ENCODE results near the gene RALGAPA2. TPM values are rescaled to one million over a fixed set of nuclear protein-coding genes. Genes with fewer than 3 reads are reported as not detected.

RALGAPA2 gene
- total RNA-seq, 1 donor from 2014 or later, result 15.2 TPM

GRCh38 chr20:20741087-20742045 lies 28.9 kb upstream of the RALGAPA2 start:
- peaks cover 3% of the 10 kb centered on the region for H3K9me3 Mint-ChIP-seq (ENCODE audit: unreplicated experiment)
- DNase-seq (ENCODE audit: extremely low spot score, unreplicated experiment), result no peak
- no peaks in the 10 kb centered on the region for H3K4me1 Mint-ChIP-seq (ENCODE audit: unreplicated experiment)
- H3K27ac Mint-ChIP-seq (ENCODE audit: unreplicated experiment), result no peak overlapping the region
- no peak overlapping the region for H3K4me3 Mint-ChIP-seq (ENCODE audit: unreplicated experiment)
- H3K36me3 Mint-ChIP-seq (ENCODE audit: unreplicated experiment), result no peaks in the 10 kb centered on the region
- peaks cover 36% of the 10 kb centered on the region for H3K27me3 Mint-ChIP-seq (ENCODE audit: unreplicated experiment)
- no peak for TF ChIP-seq CTCF (IDR thresholded peaks at IDR 0.05)

GRCh38 chr20:20740541-20740940 lies 28.1 kb upstream of the RALGAPA2 start:
- no peak for TF ChIP-seq CTCF (IDR thresholded peaks at IDR 0.05)
- Mint-ChIP-seq H3K9me3 (ENCODE audit: unreplicated experiment) (peaks cover 3% of the 10 kb centered on the region), H3K27me3 (ENCODE audit: unreplicated experiment) (peaks cover 38% of the 10 kb centered on the region), H3K36me3 (ENCODE audit: unreplicated experiment) (no peaks in the 10 kb centered on the region), H3K4me3 (ENCODE audit: unreplicated experiment) (no peak overlapping the region), H3K27ac (ENCODE audit: unreplicated experiment) (no peak overlapping the region), H3K4me1 (ENCODE audit: unreplicated experiment) (no peaks in the 10 kb centered on the region)
- no peak for DNase-seq (ENCODE audit: extremely low spot score, unreplicated experiment)

GRCh38 chr20:20737158-20737557 lies 24.7 kb upstream of the RALGAPA2 start:
- no peaks in the 10 kb centered on the region for H3K9me3 Mint-ChIP-seq (ENCODE audit: unreplicated experiment)

GRCh38 chr20:20736303-20736702 lies 23.9 kb upstream of the RALGAPA2 start:
- Mint-ChIP-seq H3K9me3 (ENCODE audit: unreplicated experiment) (no peaks in the 10 kb centered on the region), H3K36me3 (ENCODE audit: unreplicated experiment) (no peaks in the 10 kb centered on the region), H3K27me3 (ENCODE audit: unreplicated experiment) (peaks cover 30% of the 10 kb centered on the region), H3K4me1 (ENCODE audit: unreplicated experiment) (peaks cover 18% of the 10 kb centered on the region), H3K27ac (ENCODE audit: unreplicated experiment) (no peak overlapping the region), H3K4me3 (ENCODE audit: unreplicated experiment) (no peak overlapping the region)
- no peak for TF ChIP-seq CTCF (IDR thresholded peaks at IDR 0.05)
- no peak for DNase-seq (ENCODE audit: extremely low spot score, unreplicated experiment)

More at GRCh38 chr20:20737158-20737557, 24.7 kb upstream of the RALGAPA2 start:
- TF ChIP-seq CTCF (IDR thresholded peaks at IDR 0.05), result no peak
- Mint-ChIP-seq H3K27ac (ENCODE audit: unreplicated experiment) (no peak overlapping the region), H3K4me1 (ENCODE audit: unreplicated experiment) (peaks cover 10% of the 10 kb centered on the region), H3K36me3 (ENCODE audit: unreplicated experiment) (no peaks in the 10 kb centered on the region), H3K27me3 (ENCODE audit: unreplicated experiment) (peaks cover 33% of the 10 kb centered on the region), H3K4me3 (ENCODE audit: unreplicated experiment) (no peak overlapping the region)
- no peak for DNase-seq (ENCODE audit: extremely low spot score, unreplicated experiment)

GRCh38 chr20:20734475-20734948 lies 22.1 kb upstream of the RALGAPA2 start:
- peaks cover 22% of the 10 kb centered on the region for H3K4me1 Mint-ChIP-seq (ENCODE audit: unreplicated experiment)
- H3K36me3 Mint-ChIP-seq (ENCODE audit: unreplicated experiment), result no peaks in the 10 kb centered on the region
- DNase-seq (ENCODE audit: extremely low spot score, unreplicated experiment), result no peak
- TF ChIP-seq CTCF (IDR thresholded peaks at IDR 0.05), result no peak
- H3K27me3 Mint-ChIP-seq (ENCODE audit: unreplicated experiment), result peaks cover 20% of the 10 kb centered on the region
- H3K4me3 Mint-ChIP-seq (ENCODE audit: unreplicated experiment), result no peak overlapping the region
- no peak overlapping the region for H3K27ac Mint-ChIP-seq (ENCODE audit: unreplicated experiment)
- no peaks in the 10 kb centered on the region for H3K9me3 Mint-ChIP-seq (ENCODE audit: unreplicated experiment)

All from osteocyte (in vitro differentiated cells).